ENCODE measurements around the gene COG3.

GRCh38 chr13:45456196-45456972, 8.4 kb upstream of the COG3 start:
- TF ChIP-seq, protein P1, sequence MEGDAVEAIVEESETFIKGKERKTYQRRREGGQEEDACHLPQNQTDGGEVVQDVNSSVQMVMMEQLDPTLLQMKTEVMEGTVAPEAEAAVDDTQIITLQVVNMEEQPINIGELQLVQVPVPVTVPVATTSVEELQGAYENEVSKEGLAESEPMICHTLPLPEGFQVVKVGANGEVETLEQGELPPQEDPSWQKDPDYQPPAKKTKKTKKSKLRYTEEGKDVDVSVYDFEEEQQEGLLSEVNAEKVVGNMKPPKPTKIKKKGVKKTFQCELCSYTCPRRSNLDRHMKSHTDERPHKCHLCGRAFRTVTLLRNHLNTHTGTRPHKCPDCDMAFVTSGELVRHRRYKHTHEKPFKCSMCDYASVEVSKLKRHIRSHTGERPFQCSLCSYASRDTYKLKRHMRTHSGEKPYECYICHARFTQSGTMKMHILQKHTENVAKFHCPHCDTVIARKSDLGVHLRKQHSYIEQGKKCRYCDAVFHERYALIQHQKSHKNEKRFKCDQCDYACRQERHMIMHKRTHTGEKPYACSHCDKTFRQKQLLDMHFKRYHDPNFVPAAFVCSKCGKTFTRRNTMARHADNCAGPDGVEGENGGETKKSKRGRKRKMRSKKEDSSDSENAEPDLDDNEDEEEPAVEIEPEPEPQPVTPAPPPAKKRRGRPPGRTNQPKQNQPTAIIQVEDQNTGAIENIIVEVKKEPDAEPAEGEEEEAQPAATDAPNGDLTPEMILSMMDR (IDR thresholded peaks at IDR 0.05; ENCODE audit: insufficient read depth, low read length, poor library complexity, severe bottlenecking) = no peak
- TF ChIP-seq EZH2phosphoT487 (conservative IDR thresholded peaks at IDR 0.05; ENCODE audit: low read length) = no peak

All from SU-DHL-6 (cell line).